Activated CD4-positive, CD25-positive, alpha-beta regulatory T cell treated with anti-CD3 and anti-CD28 coated beads, Interleukin-2, amount 50 U/mL, for 24 hours (primary cell): ENCODE data around the gene VDAC1.
"Not testable (repeated sequence)": the region's sequence is repeated elsewhere in the genome, so short reads cannot be mapped to it uniquely, and the experiment has no call there.

Source experiments
- ATAC-seq, 2 donors: fragments of 150-1000 bp; cut with Tn5 transposase; one replicate each; pipeline ENCODE4 v1.10.0; 2021; ENCODE audit warnings: mild to moderate bottlenecking in 1 of 2, moderate library complexity in 1 of 2

The VDAC1 gene

GRCh38 chr5:133966090-133966489 lies 38.7 kb downstream of the VDAC1 start:
- ATAC-seq, result no peak

- ATAC-seq, result no peak
These were observed 41.2 kb downstream of the VDAC1 start for GRCh38 chr5:133963493-133964128.

GRCh38 chr5:133962801-133963476 lies 41.8 kb downstream of the VDAC1 start:
- ATAC-seq, result peak; percentile 14 to 36

- ATAC-seq, result no peak
These were observed 42.6 kb downstream of the VDAC1 start for GRCh38 chr5:133962131-133962530.

GRCh38 chr5:133959643-133960042 lies 45.1 kb downstream of the VDAC1 start:
- ATAC-seq, result no peak

- peak; percentile 43 to 46 for ATAC-seq
These were observed 47.2 kb downstream of the VDAC1 start for GRCh38 chr5:133957591-133957990.

GRCh38 chr5:133957080-133957479 lies 47.7 kb downstream of the VDAC1 start:
- ATAC-seq, result no peak

- not testable (repeated sequence) for ATAC-seq
These were observed 48.6 kb downstream of the VDAC1 start for GRCh38 chr5:133956196-133956595.

- ATAC-seq, result no peak
These were observed 51.1 kb downstream of the VDAC1 start for GRCh38 chr5:133953568-133954145.

GRCh38 chr5:133952729-133953567 lies 51.8 kb downstream of the VDAC1 start:
- ATAC-seq, result no peak

- no peak for ATAC-seq
These were observed 53.8 kb downstream of the VDAC1 start for GRCh38 chr5:133950821-133951612.

- no peak for ATAC-seq
These were observed 56.1 kb downstream of the VDAC1 start for GRCh38 chr5:133948721-133949120.

- no peak for ATAC-seq
These were observed 57.3 kb downstream of the VDAC1 start for GRCh38 chr5:133947431-133947841.

- ATAC-seq, result no peak
These were observed 59.2 kb downstream of the VDAC1 start for GRCh38 chr5:133945568-133945967.

GRCh38 chr5:133944263-133945185 lies 60.3 kb downstream of the VDAC1 start:
- peak in 1 of 2 donors; percentile 38 for ATAC-seq

GRCh38 chr5:133943475-133943817 lies 61.3 kb downstream of the VDAC1 start:
- ATAC-seq, result no peak

- no peak for ATAC-seq
These were observed 61.9 kb downstream of the VDAC1 start for GRCh38 chr5:133942614-133943474.

- ATAC-seq, result no peak
These were observed 63.1 kb downstream of the VDAC1 start for GRCh38 chr5:133941456-133942196.

- ATAC-seq, result no peak
These were observed 65.1 kb downstream of the VDAC1 start for GRCh38 chr5:133939668-133940067.

GRCh38 chr5:133938929-133939328 lies 65.8 kb downstream of the VDAC1 start:
- no peak for ATAC-seq
